DOHH2 (cell line): ENCODE results near the gene SLC16A6.
"Not testable (repeated sequence)": the region's sequence is repeated elsewhere in the genome, so short reads cannot be mapped to it uniquely, and the experiment has no call there.

Experiments
- H3F3A ChIP-seq: fragments of 200-600 bp; sonication (generic), shearing (Covaris generic); 2 replicates; pipeline ENCODE4 v1.6.0; 2016; ENCODE audit warnings: antibody characterized with exemption, mild to moderate bottlenecking; ENCODE audit not compliant: control insufficient read depth, insufficient read depth
- H3K27ac ChIP-seq: fragments of 200-600 bp; sonication (generic); 2 replicates; pipeline ENCODE4 v1.5.1; 2014; ENCODE audit warnings: low read depth, mild to moderate bottlenecking, low read length, moderate library complexity
- H3K27me3 ChIP-seq: fragments of 200-600 bp; sonication (generic); 2 replicates; pipeline ENCODE4 v1.6.1; 2014; ENCODE audit warnings: mild to moderate bottlenecking, low read length, mixed read lengths; ENCODE audit not compliant: control insufficient read depth
- H3K36me3 ChIP-seq: fragments of 200-600 bp; sonication (generic); 2 replicates; pipeline ENCODE4 v1.6.1; 2014; ENCODE audit warnings: mild to moderate bottlenecking, low read length, moderate library complexity, mixed read lengths; ENCODE audit not compliant: control insufficient read depth
- H3K4me1 ChIP-seq: fragments of 200-600 bp; sonication (generic); 2 replicates; pipeline ENCODE4 v1.6.1; 2014; ENCODE audit warnings: mild to moderate bottlenecking, low read length, mixed read lengths; ENCODE audit not compliant: control insufficient read depth
- H3K4me2 ChIP-seq: fragments of 200-600 bp; sonication (generic); 2 replicates; pipeline ENCODE4 v1.6.0; 2014; ENCODE audit warnings: mild to moderate bottlenecking, low read length, moderate library complexity
- H3K4me3 ChIP-seq: fragments of 200-600 bp; sonication (generic); 2 replicates; pipeline ENCODE4 v1.5.1; 2014; ENCODE audit warnings: mild to moderate bottlenecking, low read length, mixed read lengths
- H3K79me2 ChIP-seq: fragments of 200-600 bp; sonication (generic); 2 replicates; pipeline ENCODE4 v1.6.1; 2014; ENCODE audit warnings: mild to moderate bottlenecking, low read length, mixed read lengths; ENCODE audit not compliant: control insufficient read depth
- H3K9me2 ChIP-seq: fragments of 200-600 bp; sonication (generic); replicated peaks from 2 replicates; pipeline ENCODE4 v1.6.1; 2014; ENCODE audit warnings: mild to moderate bottlenecking, low read length, mixed read lengths; ENCODE audit not compliant: control insufficient read depth
- H3K9me3 ChIP-seq: fragments of 200-600 bp; sonication (generic); 2 replicates; pipeline ENCODE4 v1.6.1; 2014; ENCODE audit warnings: antibody characterized with exemption, low read length, mixed read lengths; ENCODE audit not compliant: control insufficient read depth, insufficient read depth
- H4K20me1 ChIP-seq: fragments of 200-600 bp; sonication (generic); 2 replicates; pipeline ENCODE4 v1.6.0; 2014; ENCODE audit warnings: low read depth, mild to moderate bottlenecking, antibody characterized with exemption, low read length, moderate library complexity; ENCODE audit not compliant: control insufficient read depth, insufficient read depth
- EZH2phosphoT487 ChIP-seq: fragments of 200-600 bp; sonication (generic); IDR thresholded peaks from 2 replicates; pipeline ENCODE4 v1.6.1; 2017; ENCODE audit warnings: borderline replicate concordance, mild to moderate bottlenecking, antibody characterized with exemption, low read length, moderate library complexity, mixed read lengths
- TF ChIP-seq, protein P1 (sequence below): fragments of 200-600 bp; sonication (generic); IDR thresholded peaks from one replicate; pipeline ENCODE4 v1.5.1; 2014; ENCODE audit warnings: antibody characterized with exemption, mild to moderate bottlenecking, low read depth, low read length; ENCODE audit not compliant: poor library complexity, severe bottlenecking

The SLC16A6 gene

DNA sequence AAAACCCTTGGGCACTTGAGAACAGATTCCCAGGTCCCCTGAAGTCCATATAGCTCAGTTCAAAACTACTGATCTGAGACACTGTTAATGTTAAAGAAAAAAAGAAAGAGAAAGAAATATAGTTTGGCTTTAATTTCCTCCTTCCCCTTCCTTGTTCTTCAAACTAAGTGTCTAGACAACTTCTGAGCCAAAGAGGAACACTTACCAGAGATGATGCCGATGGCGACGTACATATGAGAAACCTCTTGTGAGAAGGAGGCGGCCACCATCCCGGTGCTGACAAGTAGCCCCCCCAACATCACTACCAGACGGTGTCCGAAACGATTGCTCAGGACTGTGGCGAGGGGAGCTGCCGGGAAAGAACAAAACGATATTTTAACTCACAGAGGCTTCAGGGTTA, 17.2 kb downstream of the SLC16A6 start:
- TF ChIP-seq, protein P1, sequence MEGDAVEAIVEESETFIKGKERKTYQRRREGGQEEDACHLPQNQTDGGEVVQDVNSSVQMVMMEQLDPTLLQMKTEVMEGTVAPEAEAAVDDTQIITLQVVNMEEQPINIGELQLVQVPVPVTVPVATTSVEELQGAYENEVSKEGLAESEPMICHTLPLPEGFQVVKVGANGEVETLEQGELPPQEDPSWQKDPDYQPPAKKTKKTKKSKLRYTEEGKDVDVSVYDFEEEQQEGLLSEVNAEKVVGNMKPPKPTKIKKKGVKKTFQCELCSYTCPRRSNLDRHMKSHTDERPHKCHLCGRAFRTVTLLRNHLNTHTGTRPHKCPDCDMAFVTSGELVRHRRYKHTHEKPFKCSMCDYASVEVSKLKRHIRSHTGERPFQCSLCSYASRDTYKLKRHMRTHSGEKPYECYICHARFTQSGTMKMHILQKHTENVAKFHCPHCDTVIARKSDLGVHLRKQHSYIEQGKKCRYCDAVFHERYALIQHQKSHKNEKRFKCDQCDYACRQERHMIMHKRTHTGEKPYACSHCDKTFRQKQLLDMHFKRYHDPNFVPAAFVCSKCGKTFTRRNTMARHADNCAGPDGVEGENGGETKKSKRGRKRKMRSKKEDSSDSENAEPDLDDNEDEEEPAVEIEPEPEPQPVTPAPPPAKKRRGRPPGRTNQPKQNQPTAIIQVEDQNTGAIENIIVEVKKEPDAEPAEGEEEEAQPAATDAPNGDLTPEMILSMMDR = no peak
- no peak for TF ChIP-seq EZH2phosphoT487
- Histone ChIP-seq H3K9me3 (no peaks in the 10 kb centered on the region), H3K79me2 (peaks cover 44% of the 10 kb centered on the region), H3K27me3 (no peaks in the 10 kb centered on the region), H3K4me1 (no peaks in the 10 kb centered on the region), H3K27ac (no peak overlapping the region), H3F3A (0 out of 2 replicates have a peak, but pooled peaks cover 3% of the 10 kb centered on the region), H3K36me3 (peaks cover 82% of the 10 kb centered on the region), H4K20me1 (0 out of 2 replicates have a peak, but pooled peaks cover 3% of the 10 kb centered on the region), H3K9me2 (no peaks in the 10 kb centered on the region), H3K4me2 (no peak overlapping the region), H3K4me3 (no peak overlapping the region)

DNA sequence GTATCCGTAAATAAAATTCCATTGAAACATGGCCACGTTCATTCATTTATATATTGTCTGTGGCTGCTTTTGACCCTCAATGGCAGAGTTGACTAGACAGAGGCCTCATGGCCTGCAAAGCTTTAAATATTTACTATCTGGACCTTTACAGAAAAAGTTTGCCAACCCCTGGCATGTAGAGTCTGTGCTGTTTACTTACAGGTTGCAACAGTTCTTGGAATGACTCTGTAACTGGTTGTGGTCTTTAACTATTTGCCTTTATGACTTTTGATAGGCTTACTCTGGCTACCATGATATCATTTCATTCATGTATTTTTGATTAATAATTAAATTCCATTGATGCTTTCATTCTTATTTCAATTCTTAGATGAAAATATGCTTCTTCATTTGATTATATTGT, 25.1 kb downstream of the SLC16A6 start:
- not testable (repeated sequence) for H3K9me3 ChIP-seq, H3K4me2 ChIP-seq, H4K20me1 ChIP-seq, H3K27ac ChIP-seq, H3K27me3 ChIP-seq, H3K9me2 ChIP-seq, H3K4me3 ChIP-seq
- peaks cover 41% of the 10 kb centered on the region for H3K36me3 ChIP-seq
- peaks cover 16% of the 10 kb centered on the region for H3F3A ChIP-seq
- peaks cover 27% of the 10 kb centered on the region for H3K4me1 ChIP-seq
- H3K79me2 ChIP-seq = peaks cover 38% of the 10 kb centered on the region

DNA sequence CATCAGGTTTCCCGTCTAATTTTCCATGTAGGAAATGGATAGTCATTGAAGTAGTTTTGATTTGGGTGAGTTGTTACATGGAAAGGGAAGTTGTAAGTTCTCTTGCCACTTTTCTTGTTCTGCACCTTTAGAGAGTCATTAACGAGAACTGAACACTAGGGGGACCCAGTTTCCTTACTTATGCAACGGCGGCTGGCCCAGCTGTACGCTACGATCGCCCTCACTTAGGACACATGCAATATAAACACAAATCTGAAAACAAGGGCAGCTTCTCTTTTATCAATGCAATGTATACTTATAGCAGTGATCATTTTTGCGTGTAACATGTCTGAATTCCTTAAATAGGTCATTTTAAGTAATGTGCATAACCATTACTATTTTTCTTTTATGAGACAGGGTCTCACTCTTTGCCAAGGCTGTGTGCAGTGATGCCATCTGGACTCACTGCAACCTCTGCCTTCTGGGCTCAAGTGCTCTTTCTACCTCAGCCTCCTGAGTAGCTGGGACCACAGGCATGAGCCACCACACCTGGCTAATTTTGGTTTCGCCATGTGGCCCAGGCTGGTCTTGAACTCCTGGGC, 27.7 kb downstream of the SLC16A6 start:
- H3K4me3 ChIP-seq, H3K9me2 ChIP-seq, H3K27me3 ChIP-seq, H4K20me1 ChIP-seq, H3K9me3 ChIP-seq: not testable (repeated sequence)
- H3F3A ChIP-seq = peaks cover 27% of the 10 kb centered on the region
- peaks cover 38% of the 10 kb centered on the region for H3K36me3 ChIP-seq
- peak overlapping the region; percentile 50 for H3K4me2 ChIP-seq
- H3K4me1 ChIP-seq = peaks cover 52% of the 10 kb centered on the region
- TF ChIP-seq, protein P1 = peak; percentile 67
- peak overlapping the region; percentile 41 for H3K27ac ChIP-seq
- H3K79me2 ChIP-seq = peaks cover 42% of the 10 kb centered on the region

DNA sequence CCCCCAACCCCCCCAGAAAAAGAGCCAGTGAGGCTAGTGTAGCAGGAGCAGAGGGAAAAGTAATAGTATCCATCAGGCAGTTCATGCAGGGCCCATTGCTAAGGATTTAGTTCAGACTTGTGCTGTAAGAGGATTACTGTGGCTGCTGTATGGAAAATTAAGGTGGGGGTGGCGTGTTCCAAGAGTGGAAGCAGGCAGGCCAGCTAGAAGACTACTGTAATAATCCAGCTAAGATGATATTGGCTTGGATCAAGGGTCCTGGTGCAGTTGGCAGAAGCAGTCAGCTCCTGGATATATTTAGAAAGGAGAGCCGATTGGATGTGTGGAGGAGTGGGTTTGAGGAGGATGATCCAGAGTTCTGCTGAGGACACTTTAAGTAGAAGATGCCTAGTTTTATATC, 28.5 kb downstream of the SLC16A6 start:
- Histone ChIP-seq H3K27ac (peak overlapping the region; percentile 41), H3F3A (peaks cover 29% of the 10 kb centered on the region), H3K36me3 (peaks cover 40% of the 10 kb centered on the region), H3K4me2 (peak overlapping the region; percentile 50), H3K4me1 (peaks cover 59% of the 10 kb centered on the region), H3K79me2 (peaks cover 44% of the 10 kb centered on the region)
- H4K20me1 ChIP-seq, H3K4me3 ChIP-seq, H3K27me3 ChIP-seq, H3K9me3 ChIP-seq, H3K9me2 ChIP-seq: not testable (repeated sequence)
